GM12878 (cell line): ENCODE results near the gene SACM1L. TPM values are rescaled to one million over a fixed set of nuclear protein-coding genes. Genes with fewer than 3 reads are reported as not detected.

Source experiments
- ATAC-seq: fragments of 200-7000 bp; cut with Tn5 transposase; 3 replicates; pipeline ENCODE4 v1.9.1; 2020; ENCODE audit warnings: mild to moderate bottlenecking, moderate library complexity
- BruUV-seq: library from RNA; stranded (reverse); fragments of 400-500 nt; replicated peaks from 2 replicates; lab custom pipeline; 2021; lab: Mats Ljungman, UMichigan
- CTCF ChIA-PET: fragments of 300-600 bp; sonication (Branson Sonifier 250); formaldehyde crosslinking; extraction: SDS; loops from one replicate; lab custom pipeline; 2021; ENCODE audit warnings: inconsistent platforms; lab: Yijun Ruan, JAX
- POLR2A ChIA-PET: fragments of 350-600 bp; formaldehyde crosslinking; extraction: SDS; loops from one replicate; lab custom pipeline; 2021; ENCODE audit warnings: inconsistent platforms; lab: Charles Lee
- RAD21 ChIA-PET: fragments of 300-600 bp; sonication (Branson Sonifier 250); formaldehyde crosslinking; loops from one replicate; lab custom pipeline; 2023; ENCODE audit warnings: antibody characterized with exemption; ENCODE audit not compliant: unreplicated experiment; lab: Charles Lee
- SMC1A ChIA-PET: fragments of 300-600 bp; sonication (Branson Sonifier 250); formaldehyde crosslinking; loops from one replicate; lab custom pipeline; 2023; ENCODE audit not compliant: unreplicated experiment, uncharacterized antibody; lab: Charles Lee
- DNase-seq: peaks from one replicate; pipeline ENCODE4 v3.0.0-alpha.2; 2011; ENCODE audit warnings: low read depth, low spot score
- FAIRE-seq: peaks from 3 replicates; lab custom pipeline; 2011; peaks lifted over from hg19 to GRCh38; lab: Jason Lieb, UNC
- H2AFZ ChIP-seq: 2 replicates; pipeline ENCODE4 v1.6.0; 2011; ENCODE audit warnings: low read depth, low read length, control low read depth; ENCODE audit not compliant: control insufficient read depth
- H3K27ac ChIP-seq: 2 replicates; pipeline ENCODE4 v1.5.1; 2011; ENCODE audit warnings: control low read depth; ENCODE audit not compliant: control insufficient read depth, insufficient read depth
- H3K27me3 ChIP-seq, 2 experiments: replicated peaks in 1 of 2; 2 replicates each; pipeline versions ENCODE4 v1.6.0 to v1.6.1; 2011; ENCODE audit warnings: low read length in 1 of 2; ENCODE audit not compliant: control insufficient read depth in 2 of 2, insufficient read depth in 2 of 2
- H3K36me3 ChIP-seq, 2 experiments: 2 replicates each; pipeline ENCODE4 v1.5.1; 2011; ENCODE audit warnings: low read length in 1 of 2; ENCODE audit not compliant: control insufficient read depth in 2 of 2, insufficient read depth in 2 of 2
- H3K4me1 ChIP-seq: 2 replicates; pipeline ENCODE4 v1.6.1; 2011; ENCODE audit warnings: mild to moderate bottlenecking, low read length, moderate library complexity, mixed read lengths; ENCODE audit not compliant: control insufficient read depth, insufficient read depth
- H3K4me2 ChIP-seq: 2 replicates; pipeline ENCODE4 v1.6.0; 2011; ENCODE audit warnings: control low read depth; ENCODE audit not compliant: control insufficient read depth, insufficient read depth
- H3K4me3 ChIP-seq: fragments of 200-600 bp; sonication (generic); 2 replicates; pipeline ENCODE4 v1.5.1; 2016
- H3K79me2 ChIP-seq: 2 replicates; pipeline ENCODE4 v1.6.0; 2011; ENCODE audit warnings: low read length; ENCODE audit not compliant: control insufficient read depth, insufficient read depth
- H3K9ac ChIP-seq: 2 replicates; pipeline ENCODE4 v1.8.0; 2011; ENCODE audit warnings: low read length, control low read depth, mixed read lengths; ENCODE audit not compliant: control insufficient read depth, insufficient read depth
- H3K9me3 ChIP-seq: replicated peaks from 3 replicates; pipeline ENCODE4 v1.5.1; 2011; ENCODE audit warnings: mild to moderate bottlenecking, low read length; ENCODE audit not compliant: control insufficient read depth, insufficient read depth
- H4K20me1 ChIP-seq: 2 replicates; pipeline ENCODE4 v1.6.0; 2011; ENCODE audit not compliant: control insufficient read depth, insufficient read depth
- E2F4 ChIP-seq: IDR thresholded peaks from 2 replicates; pipeline ENCODE4 v1.6.1; 2012; ENCODE audit warnings: low read depth, low read length, improper control_type of control experiment
- KDM1A ChIP-seq: fragments of 200-600 bp; sonication (generic); IDR thresholded peaks from 2 replicates; pipeline ENCODE4 v1.6.1; 2016; ENCODE audit warnings: borderline replicate concordance
- MYC ChIP-seq: IDR thresholded peaks from 2 replicates; pipeline ENCODE4 v1.6.1; 2011; ENCODE audit warnings: mild to moderate bottlenecking, low read length, moderate library complexity, inconsistent platforms; ENCODE audit not compliant: insufficient read depth, insufficient replicate concordance, insufficient read length, severe bottlenecking
- PBX3 ChIP-seq: IDR thresholded peaks from 2 replicates; pipeline ENCODE4 v1.6.1; 2011; ENCODE audit warnings: mild to moderate bottlenecking, low read depth, low read length, moderate library complexity; ENCODE audit not compliant: insufficient replicate concordance
- SP1 ChIP-seq: IDR thresholded peaks from one replicate; pipeline ENCODE4 v1.6.1; 2011; ENCODE audit warnings: low read depth, low read length
- SREBF2 ChIP-seq: IDR thresholded peaks from 2 replicates; pipeline ENCODE4 v1.6.1; 2012; ENCODE audit warnings: mild to moderate bottlenecking, low read length
- SRF ChIP-seq, 2 experiments: IDR thresholded peaks; 2 replicates each; pipeline ENCODE4 v1.6.1; 2011; ENCODE audit warnings: low read depth in 2 of 2, low read length in 2 of 2, mild to moderate bottlenecking in 1 of 2, moderate library complexity in 1 of 2
- ZBTB40 ChIP-seq: fragments of 450-650 bp; IDR thresholded peaks from 2 replicates; pipeline ENCODE4 v1.6.1; 2016; ENCODE audit warnings: mild to moderate bottlenecking, moderate library complexity, borderline replicate concordance
- ZNF207 ChIP-seq: fragments of 450-650 bp; IDR thresholded peaks from 2 replicates; pipeline ENCODE4 v1.6.1; 2014; ENCODE audit warnings: antibody characterized with exemption, mild to moderate bottlenecking, borderline replicate concordance
- ZNF592 ChIP-seq: fragments of 450-650 bp; IDR thresholded peaks from 2 replicates; pipeline ENCODE4 v1.6.1; 2017; ENCODE audit warnings: mild to moderate bottlenecking, moderate library complexity
- WGBS: methylation state at CpG from one replicate; pipeline ENCODE4 v1.1.6; 2016; ENCODE audit warnings: low lambda C conversion rate; ENCODE audit not compliant: insufficient replicate concordance, insufficient coverage; ENCODE audit errors: missing lambda C conversion rate; 5-methylcytosine and 5-hydroxymethylcytosine counted together
- in situ Hi-C: fragments of 300-500 bp; cut with MboI; formaldehyde crosslinking; loops from 9 replicates; pipeline ENCODE4 v1.14.3; 2018; ENCODE audit warnings: mixed read lengths
- intact Hi-C: fragments of 100-400 bp; cut with micrococcal nuclease; formaldehyde crosslinking; loops from one replicate; pipeline ENCODE4 v1.14.2; 2022; ENCODE audit not compliant: unreplicated experiment
- polyA plus RNA-seq, 11 experiments: library from polyadenylated mRNA; depleted of rRNA in 4 of 11; unstranded in 6 of 11; stranded (reverse) in 5 of 11; fragments of >200 nt; fragmentation: Nextera tagmentation in 4 of 11; fragmentation: Illumina TruSeq in 1 of 11; extraction: Ambion mirVana in 4 of 11; extraction: Trizol in 1 of 11; gene quantifications; 1 replicate in 1 of 11; 2 replicates in 10 of 11; pipeline versions ENCODE4 v1.2.1 to v1.2.3, GENCODE V29; 2011 to 2016; ENCODE audit warnings: inconsistent platforms in 2 of 11, missing spikeins in 2 of 11, low read depth in 1 of 11
- total RNA-seq, 4 experiments: library from RNA; depleted of rRNA in 3 of 4; stranded (reverse); fragments of >200 nt in 3 of 4; fragmentation: Illumina TruSeq in 1 of 4; extraction: Trizol in 1 of 4; gene quantifications; 2 replicates each; pipeline versions ENCODE4 v1.2.1 to v1.2.3, GENCODE V29; 2013 to 2021

The SACM1L gene
- total and polyA plus RNA-seq, 10 of the 15 experiments (the other 5 are each of a cell fraction or from before 2014, with no cell fraction given) = 16.5 to 48.3 (median 28.9) TPM

GRCh38 chr3:45641756-45642155 is 47.4 kb upstream of the SACM1L start:
- in situ Hi-C loops (no loop called here), intact Hi-C loops (no loop called here)
- SMC1A ChIA-PET = interaction anchor here (1.0 to 1.2 kb wide), 2 partner anchors 14 to 18 kb away, joined by 3 to 4 read pairs; no protein-coding TSS in a partner anchor
- Histone ChIP-seq H3K4me2 (no peak overlapping the region), H3K27me3 (no peaks in the 10 kb centered on the region), H3K36me3 (peaks cover 18 to 44% of the 10 kb centered on the region in 2 experiments), H3K27ac (no peak overlapping the region), H4K20me1 (peaks cover 11% of the 10 kb centered on the region), H3K79me2 (peaks cover 19% of the 10 kb centered on the region), H3K4me1 (peaks cover 7% of the 10 kb centered on the region), H2AFZ (no peak overlapping the region), H3K9ac (no peak overlapping the region), H3K4me3 (no peak overlapping the region), H3K9me3 (no peaks in the 10 kb centered on the region)
- no peak for FAIRE-seq
- ATAC-seq = no peak
- CTCF ChIA-PET = interaction anchor here (1.0 to 1.2 kb wide), 2 partner anchors 14 to 18 kb away, joined by 3 to 4 read pairs; no protein-coding TSS in a partner anchor
- 97% methylated on average over 2 of the region's 2 CpGs for WGBS
- BruUV-seq = no TSS peak
- POLR2A ChIA-PET = no interaction called here
- RAD21 ChIA-PET = interaction anchor here (0.8 kb wide), 1 partner anchor 14 kb away, joined by 3 read pairs; no protein-coding TSS in a partner anchor
- no peak for DNase-seq
- TF ChIP-seq E2F4 = no peak
- TF ChIP-seq ZNF592 = no peak
- TF ChIP-seq PBX3 = no peak
- TF ChIP-seq SREBF2 = no peak
- no peak for TF ChIP-seq KDM1A
- no peak for TF ChIP-seq ZNF207
- no peak for TF ChIP-seq SRF (IDR thresholded peaks at IDR 0.05; ENCODE audit: low read depth in 2 of 2, low read length in 2 of 2)
- TF ChIP-seq ZBTB40 = no peak
- TF ChIP-seq MYC = no peak
- TF ChIP-seq SP1 = no peak
